ENCODE measurements around the gene GSTM2.

The GSTM2 gene

DNA sequence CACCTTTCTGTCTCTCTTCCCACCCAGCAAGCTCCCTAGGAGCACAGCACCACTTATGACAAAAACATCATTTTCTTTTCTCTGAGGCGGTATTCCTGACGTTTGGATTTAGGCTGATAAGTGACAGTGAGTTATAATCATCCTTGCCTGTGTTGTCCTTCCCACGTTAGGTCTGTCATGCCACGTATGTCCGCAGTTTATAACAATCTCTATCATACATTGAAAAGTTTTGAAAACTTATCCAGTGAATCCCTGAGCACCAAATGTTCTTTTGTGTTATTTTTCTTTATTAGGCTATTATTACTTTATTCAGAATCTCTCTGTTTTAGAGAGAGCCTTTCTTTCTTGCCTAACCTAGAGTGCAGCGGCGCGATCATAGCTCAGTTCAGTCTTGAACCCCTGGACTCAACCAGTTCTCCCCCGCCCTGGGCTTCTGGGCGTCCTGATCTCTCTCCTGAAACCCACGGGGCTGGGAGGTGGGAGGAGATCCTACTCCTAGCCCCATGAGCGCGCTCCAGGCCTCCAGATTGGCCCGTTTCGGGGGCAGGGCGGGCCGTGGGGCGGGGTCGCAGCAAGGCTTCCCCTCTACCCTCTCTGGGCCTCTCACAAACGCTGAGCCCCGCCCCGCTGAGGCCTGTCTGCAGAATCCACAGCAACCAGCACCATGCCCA lies at the start of gene GSTM2:
TSS of gene GSTM2 (plus strand) at position 606 of the 671 bp plus-strand sequence. CDS start at position 665, 59 bp downstream.
- no peak for DNase-seq

DNA sequence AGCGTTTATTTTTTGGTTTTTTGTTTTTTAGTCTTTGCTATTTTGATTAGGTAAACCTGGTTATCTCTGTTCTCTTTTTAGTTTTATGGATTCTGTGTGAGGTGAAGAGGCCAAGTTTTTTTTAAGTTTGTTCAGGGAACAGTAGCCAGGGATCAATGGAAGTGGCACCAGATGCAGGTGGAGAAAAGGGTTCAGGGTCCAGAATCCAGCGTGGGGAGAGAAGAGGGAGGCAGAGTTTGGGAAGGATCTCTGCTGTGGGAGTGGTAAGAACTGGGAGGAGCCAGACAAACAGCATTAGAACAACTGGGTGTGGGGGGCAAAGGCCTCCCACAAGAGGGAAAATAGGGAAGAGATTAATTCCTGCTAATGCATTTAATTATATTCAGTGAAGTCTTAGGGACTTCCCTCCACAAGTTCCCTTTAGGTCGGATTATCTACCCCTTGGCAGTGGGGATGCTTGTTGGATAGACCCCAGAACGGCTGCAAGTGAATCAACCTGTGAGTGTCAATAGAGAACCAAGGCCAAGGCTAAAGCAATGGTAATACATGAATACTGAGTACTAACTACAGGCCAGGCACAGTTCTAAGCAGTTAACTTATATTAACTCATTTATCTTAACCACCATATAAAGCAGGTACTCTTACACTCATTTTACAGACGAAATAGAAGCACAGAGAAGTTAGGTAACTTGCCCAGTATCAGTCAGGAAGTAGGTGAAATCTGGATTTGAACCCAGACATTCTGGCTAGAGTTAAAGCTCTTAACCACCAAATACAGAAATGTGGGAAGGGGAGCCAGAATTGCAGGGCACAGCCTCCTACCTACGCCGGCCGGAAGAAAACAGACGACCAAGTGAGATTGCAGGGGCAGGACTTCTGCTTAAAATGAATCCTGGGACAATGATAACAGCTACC lies 48.9 kb upstream of the GSTM2 start:
- no peak for DNase-seq

DNA sequence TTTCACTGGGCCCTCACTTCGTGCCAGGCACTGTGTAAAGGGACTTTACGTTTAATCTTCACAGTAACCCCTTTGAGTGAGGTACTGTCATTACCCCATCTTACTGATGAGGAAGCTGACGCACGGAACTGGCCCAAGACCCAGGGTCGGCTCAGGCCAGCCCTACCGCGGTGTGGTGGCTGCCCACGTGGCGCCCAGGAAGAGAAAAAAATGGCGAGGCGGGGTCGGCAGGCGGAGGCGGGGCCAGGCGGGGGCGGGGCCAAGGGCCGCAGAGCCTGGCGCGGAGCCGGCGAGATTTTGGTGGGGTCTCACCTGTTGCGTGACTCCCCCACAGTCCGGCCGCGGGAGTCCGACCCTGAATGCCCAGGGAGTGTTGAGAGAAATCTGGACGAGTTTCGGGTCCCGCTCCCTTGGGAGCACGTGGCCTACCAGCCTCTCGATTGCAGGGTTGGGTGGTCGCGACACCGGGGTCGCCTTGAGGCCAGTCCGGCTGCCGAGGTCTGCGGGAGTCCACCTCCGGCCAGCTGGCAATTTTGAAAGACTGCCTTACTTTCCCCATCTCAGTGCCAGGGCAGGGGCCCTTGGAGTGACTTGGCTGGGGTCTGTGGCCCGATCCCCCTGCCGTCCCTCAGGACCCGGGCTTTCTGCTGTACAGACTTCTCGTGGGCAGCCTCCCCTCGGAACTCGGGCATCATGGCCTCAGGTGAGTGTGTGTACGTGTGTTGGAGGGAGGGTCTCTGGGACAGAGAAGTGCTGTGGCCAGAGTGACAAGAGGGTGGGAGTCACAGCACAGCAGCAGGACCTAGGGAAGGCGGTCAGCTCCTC lies 48.1 kb upstream of the GSTM2 start, which contains the start of the genes AMPD2 and GNAT2:
TSS of gene AMPD2 (plus strand) at position 262 of the 825 bp plus-strand sequence. CDS start 1,339 bp downstream, outside the sequence.
TSS of gene GNAT2 (minus strand) at position 41 of the 825 bp plus-strand sequence. CDS start 6,746 bp downstream, outside the sequence.
- DNase-seq: no peak

DNA sequence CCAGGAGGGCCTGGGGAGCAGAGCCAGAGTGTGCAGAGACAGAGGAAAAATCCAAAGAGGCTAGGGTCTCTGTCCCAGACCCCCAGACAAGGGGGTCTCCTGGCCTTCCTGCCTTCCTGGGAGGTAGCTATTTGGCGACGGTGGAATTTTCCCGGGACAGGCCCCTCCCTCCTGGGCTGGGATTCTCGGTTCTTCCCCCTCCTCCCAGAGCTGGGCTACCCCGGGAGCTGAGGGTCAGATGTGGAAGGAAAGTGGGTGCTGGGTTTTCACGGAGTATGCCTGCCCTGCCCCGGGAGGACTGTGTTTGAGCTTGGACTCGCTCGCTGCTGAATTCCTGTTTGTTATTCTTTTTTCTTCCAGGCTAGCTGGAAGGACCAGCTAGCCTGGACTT lies 47.5 kb upstream of the GSTM2 start:
- no peak for DNase-seq

DNA sequence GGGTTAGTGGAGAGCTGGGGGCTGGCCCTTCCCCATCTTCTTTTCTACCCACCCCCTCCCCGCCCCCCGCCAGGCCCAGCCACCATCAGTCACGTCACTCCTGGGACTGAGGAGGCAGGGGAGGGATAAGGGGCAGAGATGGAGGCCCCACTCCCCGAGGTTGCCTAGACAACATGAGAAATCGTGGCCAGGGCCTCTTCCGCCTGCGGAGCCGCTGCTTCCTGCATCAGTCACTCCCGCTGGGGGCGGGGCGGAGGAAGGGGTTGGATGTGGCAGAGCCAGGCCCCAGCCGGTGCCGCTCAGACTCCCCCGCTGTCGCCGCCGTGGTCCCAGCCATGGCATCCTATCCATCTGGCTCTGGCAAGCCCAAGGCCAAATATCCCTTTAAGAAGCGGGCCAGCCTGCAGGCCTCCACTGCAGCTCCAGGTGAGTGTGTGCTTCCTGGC lies 47.0 kb upstream of the GSTM2 start:
- peak; percentile 9 for DNase-seq

DNA sequence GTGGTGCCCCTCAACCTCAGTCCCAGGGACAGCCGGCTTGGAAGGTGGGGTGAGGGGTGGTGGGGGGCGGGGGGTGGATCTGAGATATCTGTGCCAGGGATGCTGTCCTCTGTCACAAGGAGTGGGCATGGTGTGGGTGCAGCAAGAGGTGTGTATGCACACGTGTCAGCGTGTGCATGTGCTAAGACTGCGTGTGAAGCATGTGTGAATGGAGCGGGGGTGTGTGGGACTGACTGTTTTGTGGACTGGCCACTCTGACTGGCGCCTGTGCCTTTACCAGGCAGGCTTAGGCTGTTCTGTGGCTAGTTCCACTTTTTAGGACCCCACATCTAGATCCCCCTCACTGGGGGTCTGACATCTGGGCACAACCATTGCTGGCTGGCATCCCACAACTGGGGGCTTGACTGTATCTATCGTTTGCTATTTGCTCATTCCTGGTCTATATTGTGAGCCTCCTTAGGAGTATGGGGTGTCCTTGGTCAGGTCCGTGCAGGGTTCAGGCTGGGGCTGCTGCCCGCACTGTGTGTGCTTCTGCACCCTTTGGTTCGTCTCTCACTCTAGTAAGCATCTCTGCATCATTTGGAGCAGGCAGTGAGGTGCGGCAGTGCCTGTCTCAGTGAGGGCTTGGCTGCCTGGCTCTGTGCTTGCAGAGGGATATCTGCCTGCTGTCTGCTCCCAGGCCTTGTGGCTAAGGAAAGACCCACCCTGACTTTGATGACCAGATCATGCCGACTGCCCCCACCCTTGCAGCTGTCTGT lies 46.3 kb upstream of the GSTM2 start:
- DNase-seq: no peak

DNA sequence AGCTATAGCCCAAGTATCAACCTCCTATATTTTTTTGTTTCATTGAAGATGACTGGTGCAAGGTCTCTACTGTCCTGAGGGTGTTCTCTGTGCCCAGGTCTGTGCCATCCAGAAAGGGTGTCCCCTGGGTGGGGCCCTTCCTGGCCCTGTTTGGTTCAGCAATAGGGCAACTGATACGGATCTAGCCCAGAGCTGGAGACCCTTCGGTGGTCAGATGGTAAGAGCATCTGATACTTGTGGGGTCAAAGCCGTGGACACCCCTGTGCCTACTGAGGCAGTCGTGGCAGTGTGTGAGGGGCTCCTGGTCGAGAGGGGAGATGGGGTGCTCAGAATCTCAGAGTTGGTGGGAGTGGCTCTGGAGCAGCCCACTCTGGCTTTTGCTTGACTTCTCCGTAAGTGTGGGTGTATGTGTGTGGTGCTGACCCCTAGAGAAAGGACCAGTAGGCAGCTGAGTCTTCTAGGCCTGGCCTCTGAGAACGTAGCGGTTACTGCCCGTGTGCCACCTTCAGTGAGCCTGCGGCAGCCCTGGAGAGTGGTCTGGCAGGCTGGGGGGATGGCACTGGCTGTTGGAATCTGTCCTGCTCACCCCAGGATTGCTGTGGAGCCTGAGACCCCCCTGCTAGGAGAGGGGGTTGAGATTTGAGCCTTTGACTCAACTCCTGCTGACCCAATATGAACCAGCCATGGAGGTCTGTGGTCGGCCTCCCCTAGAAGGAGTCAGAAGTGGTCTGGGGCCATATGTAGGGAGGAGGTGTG lies 45.5 kb upstream of the GSTM2 start:
- DNase-seq: no peak

DNA sequence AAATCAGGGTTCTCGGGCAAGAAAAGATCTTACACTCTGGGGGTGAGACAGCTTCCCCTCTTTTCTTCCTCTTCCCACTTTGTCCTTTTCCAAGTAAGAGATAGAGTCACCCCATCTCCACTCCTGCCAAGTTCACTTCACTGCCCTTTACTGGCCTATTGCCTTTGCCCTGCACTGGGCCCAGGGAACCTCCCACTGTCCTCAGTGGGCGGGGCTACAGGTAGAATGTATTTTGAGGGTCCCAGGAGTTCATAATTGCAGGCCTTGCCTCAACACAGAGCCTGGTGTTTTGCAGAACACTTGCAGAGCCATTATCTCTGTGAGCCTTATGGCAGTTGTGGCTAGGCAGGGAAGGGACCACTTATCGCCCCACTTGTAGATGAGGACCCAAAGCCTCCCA lies 45.0 kb upstream of the GSTM2 start:
- no peak for DNase-seq

DNA sequence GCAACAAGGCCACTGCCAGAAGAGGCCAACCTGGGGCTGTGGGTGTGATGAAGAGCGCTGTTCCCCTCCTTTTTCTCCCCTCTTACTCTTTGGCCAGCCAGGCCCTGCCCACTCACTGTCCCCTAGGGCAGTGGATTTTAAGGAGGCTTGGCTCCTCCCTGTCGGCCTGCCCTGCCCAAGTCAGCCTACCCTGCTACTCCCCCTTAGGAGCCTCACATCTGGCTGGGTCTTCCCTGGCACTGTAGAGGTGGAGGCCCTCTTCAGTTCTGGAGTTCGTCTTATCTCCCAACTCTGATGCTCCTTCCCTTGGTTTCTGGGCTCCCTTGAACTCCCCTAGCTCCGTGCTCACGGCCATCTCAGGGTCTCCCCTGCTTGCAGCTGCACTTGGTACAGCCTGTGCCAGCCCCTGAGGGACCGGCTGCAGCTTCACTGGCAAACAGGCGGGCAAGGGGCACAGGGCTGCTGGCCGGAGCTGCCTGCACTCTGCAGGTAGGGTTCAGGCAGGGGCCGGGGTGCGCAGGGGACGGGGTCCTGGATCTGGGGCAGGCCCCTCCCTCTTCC lies 44.2 kb upstream of the GSTM2 start:
- no peak for DNase-seq

DNA sequence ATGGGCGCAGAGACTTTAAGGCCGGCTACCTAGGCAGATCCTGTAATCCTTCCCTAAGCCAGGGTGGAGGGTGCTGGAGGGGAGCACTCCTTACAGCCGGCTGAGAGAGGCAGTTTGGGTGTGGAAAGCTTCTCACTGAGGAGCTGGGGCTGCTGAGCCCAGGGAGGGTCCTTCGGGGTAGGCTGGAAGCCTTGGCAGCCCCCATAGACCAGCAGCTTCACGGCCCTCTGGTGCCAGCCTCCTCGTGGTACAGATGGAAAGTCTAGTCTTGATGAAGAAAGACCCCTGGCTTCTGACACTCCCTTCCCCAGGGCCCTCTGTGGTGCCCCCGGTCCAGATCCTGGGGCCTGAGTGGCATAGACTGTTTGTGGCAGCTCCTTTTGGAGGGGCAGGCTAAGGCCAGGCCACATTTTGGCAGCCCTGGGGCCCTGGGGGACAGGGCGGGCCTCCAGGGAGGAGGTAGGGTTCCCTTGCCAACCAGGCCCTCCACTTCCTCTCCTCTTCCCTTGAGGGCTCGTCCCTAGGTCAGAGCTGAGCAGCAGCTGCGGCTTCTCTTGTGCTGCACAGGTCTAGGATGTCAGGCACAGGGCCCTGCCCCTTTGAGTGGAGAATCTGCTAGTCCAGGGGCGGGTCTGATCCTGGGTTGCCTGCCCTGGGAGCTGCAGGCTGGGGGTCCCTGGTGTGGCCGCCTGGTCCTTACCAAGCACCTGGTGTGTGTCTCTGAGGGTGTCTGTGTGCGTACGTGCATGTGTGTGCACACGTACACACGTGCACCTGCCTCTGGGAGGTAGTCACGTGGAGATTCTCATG lies 43.5 kb upstream of the GSTM2 start:
- no peak for DNase-seq

DNA sequence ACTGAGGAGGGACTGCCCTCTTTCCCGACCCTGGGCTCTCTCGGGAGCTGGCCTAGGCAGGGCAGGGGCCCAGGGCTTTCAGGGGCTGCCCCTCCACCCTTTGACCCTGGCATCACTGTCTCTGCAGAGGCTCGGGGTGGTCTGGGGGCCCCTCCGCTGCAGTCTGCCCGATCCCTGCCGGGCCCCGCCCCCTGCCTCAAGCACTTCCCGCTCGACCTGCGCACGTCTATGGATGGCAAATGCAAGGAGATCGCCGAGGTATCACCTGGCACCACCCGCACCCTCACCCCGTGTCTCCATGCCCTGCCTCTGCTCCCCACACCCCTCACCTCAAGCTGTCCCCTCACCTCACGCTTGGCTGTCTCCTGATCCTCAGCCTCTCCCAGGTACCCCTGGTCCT lies 42.7 kb upstream of the GSTM2 start:
- DNase-seq: no peak

DNA sequence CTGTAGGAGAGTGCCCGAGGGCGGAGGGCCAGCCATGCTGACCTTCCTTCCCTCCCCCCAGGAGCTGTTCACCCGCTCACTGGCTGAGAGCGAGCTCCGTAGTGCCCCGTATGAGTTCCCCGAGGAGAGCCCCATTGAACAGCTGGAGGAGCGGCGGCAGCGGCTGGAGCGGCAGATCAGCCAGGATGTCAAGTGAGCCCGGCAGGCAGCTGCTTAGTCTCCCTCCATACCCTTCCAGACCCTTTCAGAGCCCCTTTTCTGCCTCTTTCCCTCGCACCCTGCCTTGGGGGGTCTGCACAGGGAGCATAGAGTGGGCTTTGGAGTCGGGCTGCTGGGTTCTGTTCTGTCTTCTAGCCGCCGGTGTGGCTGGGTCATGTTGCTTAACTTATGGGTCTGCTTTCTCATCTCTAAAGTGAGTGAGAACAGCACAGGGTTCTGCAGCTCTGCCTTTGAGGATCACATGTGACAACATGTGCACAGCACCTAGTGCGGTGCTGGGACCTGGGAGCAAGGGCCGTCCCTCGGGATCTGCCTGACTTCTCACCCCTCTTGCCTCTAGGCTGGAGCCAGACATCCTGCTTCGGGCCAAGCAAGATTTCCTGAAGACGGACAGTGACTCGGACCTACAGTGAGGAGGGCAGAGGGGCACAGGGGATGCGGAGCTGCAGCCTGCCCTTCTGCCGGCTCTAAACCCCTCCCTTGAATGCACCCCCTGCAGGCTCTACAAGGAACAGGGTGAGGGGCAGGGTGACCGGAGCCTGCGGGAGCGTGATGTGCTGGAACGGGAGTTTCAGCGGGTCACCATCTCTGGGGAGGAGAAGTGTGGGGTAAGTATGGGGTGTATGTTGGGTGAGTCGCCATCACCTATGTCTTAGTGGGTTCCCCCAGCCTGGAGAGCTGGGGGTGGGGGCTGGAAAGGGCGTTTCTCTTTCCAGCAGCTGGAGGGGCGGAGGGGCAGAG lies 42.0 kb upstream of the GSTM2 start:
- no peak for DNase-seq

DNA sequence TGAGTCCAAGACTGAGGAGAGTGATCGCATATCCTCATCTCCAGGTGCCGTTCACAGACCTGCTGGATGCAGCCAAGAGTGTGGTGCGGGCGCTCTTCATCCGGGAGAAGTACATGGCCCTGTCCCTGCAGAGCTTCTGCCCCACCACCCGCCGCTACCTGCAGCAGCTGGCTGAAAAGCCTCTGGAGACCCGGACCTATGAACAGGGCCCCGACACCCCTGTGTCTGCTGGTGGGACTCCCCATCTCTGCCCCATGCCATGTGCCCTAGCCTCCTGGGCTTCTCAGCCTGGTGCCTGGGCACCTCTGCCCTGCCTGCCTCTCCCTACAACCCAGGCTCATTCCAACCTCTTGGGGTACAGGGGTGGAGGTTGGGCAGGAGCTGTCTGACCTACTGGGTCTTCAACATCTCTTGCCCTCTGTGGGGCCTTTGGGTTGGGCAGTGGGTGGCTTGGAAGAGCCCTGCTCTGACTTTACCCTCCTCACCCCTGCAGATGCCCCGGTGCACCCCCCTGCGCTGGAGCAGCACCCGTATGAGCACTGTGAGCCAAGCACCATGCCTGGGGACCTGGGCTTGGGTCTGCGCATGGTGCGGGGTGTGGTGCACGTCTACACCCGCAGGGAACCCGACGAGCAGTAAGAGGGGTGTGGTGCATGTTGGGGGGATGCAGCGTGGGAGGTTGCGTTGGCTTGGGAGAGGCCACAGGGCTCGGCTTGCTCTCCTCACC lies 41.0 kb upstream of the GSTM2 start:
- no peak for DNase-seq

DNA sequence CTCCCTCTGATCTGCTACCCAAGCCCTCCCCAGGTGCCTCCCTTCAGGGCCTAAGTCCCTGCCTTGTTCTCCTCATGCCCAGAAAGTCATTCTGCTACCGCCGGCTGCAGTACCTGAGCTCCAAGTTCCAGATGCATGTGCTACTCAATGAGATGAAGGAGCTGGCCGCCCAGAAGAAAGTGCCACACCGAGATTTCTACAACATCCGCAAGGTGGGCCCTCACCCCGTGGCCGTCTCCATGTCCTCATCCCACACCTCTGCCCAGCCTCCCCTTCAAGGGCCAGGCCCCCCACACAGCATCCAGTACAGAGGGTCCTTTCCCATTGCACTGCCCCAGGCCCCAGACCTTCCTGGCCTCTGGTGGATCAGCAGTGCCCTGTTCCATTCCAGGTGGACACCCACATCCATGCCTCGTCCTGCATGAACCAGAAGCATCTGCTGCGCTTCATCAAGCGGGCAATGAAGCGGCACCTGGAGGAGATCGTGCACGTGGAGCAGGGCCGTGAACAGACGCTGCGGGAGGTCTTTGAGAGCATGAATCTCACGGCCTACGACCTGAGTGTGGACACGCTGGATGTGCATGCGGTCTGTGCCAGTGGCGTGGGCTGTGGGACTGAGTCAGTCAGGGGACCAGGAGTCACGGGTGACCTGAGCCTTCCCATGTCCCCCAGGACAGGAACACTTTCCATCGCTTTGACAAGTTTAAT lies 40.0 kb upstream of the GSTM2 start:
- DNase-seq: no peak

DNA sequence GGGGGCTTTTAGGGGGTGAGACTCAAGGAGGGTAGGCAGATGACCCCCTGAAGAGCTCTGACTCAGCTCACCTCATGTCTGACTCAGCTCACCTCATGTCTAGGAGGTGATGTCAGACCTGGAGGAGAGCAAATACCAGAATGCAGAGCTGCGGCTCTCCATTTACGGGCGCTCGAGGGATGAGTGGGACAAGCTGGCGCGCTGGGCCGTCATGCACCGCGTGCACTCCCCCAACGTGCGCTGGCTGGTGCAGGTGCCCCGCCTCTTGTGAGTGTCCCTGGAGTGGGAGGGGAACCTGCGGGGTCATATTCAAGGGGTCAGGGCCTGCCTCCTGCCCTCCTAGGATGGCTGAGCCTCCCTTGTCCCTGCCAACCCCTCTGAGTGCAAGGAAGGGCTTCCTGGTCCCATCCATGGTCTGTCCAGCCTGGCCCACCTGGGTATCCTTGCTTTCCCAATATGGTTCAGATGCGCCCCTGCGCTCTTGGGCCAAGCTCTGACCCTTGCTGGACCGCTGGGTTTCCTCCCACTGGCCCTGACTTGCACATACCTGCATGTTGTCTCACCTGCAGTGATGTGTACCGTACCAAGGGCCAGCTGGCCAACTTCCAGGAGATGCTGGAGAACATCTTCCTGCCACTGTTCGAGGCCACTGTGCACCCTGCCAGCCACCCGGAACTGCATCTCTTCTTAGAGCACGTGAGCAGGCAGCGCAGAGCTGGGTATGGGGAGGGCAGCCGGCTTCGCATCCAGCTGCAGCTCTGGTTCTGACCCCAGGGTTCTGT lies 39.1 kb upstream of the GSTM2 start:
- DNase-seq: no peak

DNA sequence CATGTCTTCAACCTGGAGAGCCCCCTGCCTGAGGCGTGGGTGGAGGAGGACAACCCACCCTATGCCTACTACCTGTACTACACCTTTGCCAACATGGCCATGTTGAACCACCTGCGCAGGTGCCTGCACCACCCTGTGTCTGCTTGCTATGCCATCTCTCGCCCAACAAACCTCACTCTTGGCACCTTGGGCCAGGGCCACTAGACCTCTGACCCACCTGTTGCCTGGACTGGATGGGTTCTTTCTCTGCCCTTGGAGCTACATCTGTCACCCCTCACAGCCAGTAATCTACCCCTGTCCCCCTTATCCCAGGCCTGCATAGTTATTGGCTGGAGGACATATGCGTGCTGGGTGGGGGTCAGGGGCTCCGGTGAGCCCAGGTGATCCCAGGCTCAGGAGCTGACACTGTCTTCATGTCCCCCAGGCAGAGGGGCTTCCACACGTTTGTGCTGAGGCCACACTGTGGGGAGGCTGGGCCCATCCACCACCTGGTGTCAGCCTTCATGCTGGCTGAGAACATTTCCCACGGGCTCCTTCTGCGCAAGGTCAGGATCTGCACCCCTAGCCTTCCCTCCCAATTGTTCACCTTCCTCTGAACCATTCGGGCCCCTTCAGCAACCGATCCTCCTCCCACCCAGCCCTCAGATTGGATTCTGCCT lies 38.4 kb upstream of the GSTM2 start:
- DNase-seq: no peak

Data from NCI-H2029 treated with DMSO at 0.1 percent for 48 hours (cell line).